GM23248 (cell line): ENCODE measurements around the gene UBE2H.

ENCODE experiments used
- EZH2 ChIP-seq: fragments of 200-600 bp; sonication (generic); IDR thresholded peaks from 2 replicates; pipeline ENCODE4 v1.6.1; 2018; ENCODE audit warnings: antibody characterized with exemption, mild to moderate bottlenecking; ENCODE audit not compliant: insufficient read depth, poor library complexity, severe bottlenecking
- EZH2phosphoT487 ChIP-seq: fragments of 200-600 bp; sonication (generic); IDR thresholded peaks from 2 replicates; pipeline ENCODE4 v1.6.1; 2018; ENCODE audit warnings: antibody characterized with exemption, moderate library complexity, mild to moderate bottlenecking, low read depth; ENCODE audit not compliant: insufficient read depth

- no peak for TF ChIP-seq EZH2phosphoT487
- TF ChIP-seq EZH2, result no peak
Measured at GRCh38 chr7:129952653-129953560, at the start of gene UBE2H.
